ENCODE results near the gene AMIGO1.

- TF ChIP-seq CTCF (IDR thresholded peaks at IDR 0.05 in 2 of 3, conservative IDR thresholded peaks at IDR 0.05 in 1 of 3; ENCODE audit: borderline replicate concordance in 1 of 3, insufficient read depth in 1 of 3, low read depth in 2 of 3, low read length in 2 of 3) (no peak), EZH2 (IDR thresholded peaks at IDR 0.05) (no peak), POLR2AphosphoS5 (IDR thresholded peaks at IDR 0.05; ENCODE audit: low read depth, low read length) (no peak), MAX (IDR thresholded peaks at IDR 0.05) (no peak), POLR2A (IDR thresholded peaks at IDR 0.05; ENCODE audit: borderline replicate concordance, extremely low read depth, insufficient read depth, insufficient read length) (no peak), ELF1 (IDR thresholded peaks at IDR 0.05; ENCODE audit: borderline replicate concordance, low read depth) (no peak), SP1 (IDR thresholded peaks at IDR 0.05; ENCODE audit: low read depth) (no peak), JUND (IDR thresholded peaks at IDR 0.05) (no peak), SIN3A (IDR thresholded peaks at IDR 0.05; ENCODE audit: low read depth) (no peak), FOSL1 (IDR thresholded peaks at IDR 0.05; ENCODE audit: low read depth) (no peak), EZH2phosphoT487 (IDR thresholded peaks at IDR 0.05; ENCODE audit: borderline replicate concordance) (no peak), CEBPB (IDR thresholded peaks at IDR 0.05; ENCODE audit: low read depth) (no peak)
These were observed 18.5 kb upstream of the AMIGO1 start for GRCh38 chr1:109527846-109528695.
